ENCODE measurements around the gene SNX1.
"Not testable (repeated sequence)": the region's sequence is repeated elsewhere in the genome, so short reads cannot be mapped to it uniquely, and the experiment has no call there.

SNX1 gene

GRCh38 chr15:64072812-64073211 is 23.0 kb upstream of the SNX1 start:
- H3K36me3 ChIP-seq, result peaks cover 14% of the 10 kb centered on the region; the same call in 1 of the 2 replicates
- no peaks in the 10 kb centered on the region for H3K27me3 ChIP-seq
- H3K9me3 ChIP-seq, result no peaks in the 10 kb centered on the region
- no peak for TF ChIP-seq CTCF (IDR thresholded peaks at IDR 0.05; ENCODE audit: low read depth, low read length)
- H3K4me1 ChIP-seq, result peaks cover 5% of the 10 kb centered on the region; the same call in 1 of the 2 replicates
- no peak for DNase-seq
- no peak overlapping the region for H3K4me3 ChIP-seq (ENCODE audit: low read depth, low read length)

GRCh38 chr15:64073496-64073895 is 22.3 kb upstream of the SNX1 start:
- not testable (repeated sequence) for H3K27me3 ChIP-seq; H3K4me1 ChIP-seq; H3K9me3 ChIP-seq; DNase-seq; H3K4me3 ChIP-seq (ENCODE audit: low read depth, low read length)
- H3K36me3 ChIP-seq, result peaks cover 14% of the 10 kb centered on the region; the same call in 1 of the 2 replicates

- Histone ChIP-seq H3K4me1 (no peaks in the 10 kb centered on the region), H3K27me3 (no peaks in the 10 kb centered on the region), H3K9me3 (no peaks in the 10 kb centered on the region), H3K4me3 (ENCODE audit: low read depth, low read length) (no peak overlapping the region), H3K36me3 (peaks cover 46% of the 10 kb centered on the region)
- TF ChIP-seq CTCF (IDR thresholded peaks at IDR 0.05; ENCODE audit: low read depth, low read length), result no peak
- DNase-seq, result no peak
Measured at GRCh38 chr15:64082757-64083156, 13.0 kb upstream of the SNX1 start.

- no peak overlapping the region for H3K4me3 ChIP-seq (ENCODE audit: low read depth, low read length)
- no peak for TF ChIP-seq CTCF (IDR thresholded peaks at IDR 0.05; ENCODE audit: low read depth, low read length)
- peaks cover 5% of the 10 kb centered on the region for H3K4me1 ChIP-seq
- peaks cover 32% of the 10 kb centered on the region for H3K36me3 ChIP-seq
- no peak for DNase-seq
- H3K27me3 ChIP-seq, result no peaks in the 10 kb centered on the region
- no peaks in the 10 kb centered on the region for H3K9me3 ChIP-seq
Measured at GRCh38 chr15:64089543-64090280, 6.1 kb upstream of the SNX1 start.

GRCh38 chr15:64090527-64090926 is 5.3 kb upstream of the SNX1 start:
- DNase-seq, result no peak
- TF ChIP-seq CTCF (IDR thresholded peaks at IDR 0.05; ENCODE audit: low read depth, low read length), result no peak
- Histone ChIP-seq H3K27me3 (no peaks in the 10 kb centered on the region), H3K4me3 (ENCODE audit: low read depth, low read length) (no peak overlapping the region), H3K36me3 (peaks cover 26% of the 10 kb centered on the region), H3K9me3 (no peaks in the 10 kb centered on the region), H3K4me1 (peaks cover 8% of the 10 kb centered on the region)

GRCh38 chr15:64092075-64092820 is 3.5 kb upstream of the SNX1 start:
- Histone ChIP-seq H3K36me3 (peaks cover 17% of the 10 kb centered on the region), H3K4me1 (peaks cover 8% of the 10 kb centered on the region), H3K9me3 (no peaks in the 10 kb centered on the region), H3K4me3 (ENCODE audit: low read depth, low read length) (peak overlapping the region; percentile 95), H3K27me3 (no peaks in the 10 kb centered on the region)
- TF ChIP-seq CTCF (IDR thresholded peaks at IDR 0.05; ENCODE audit: low read depth, low read length), result peak; percentile 9; the same call in 1 of the 2 replicates
- DNase-seq, result no peak
